Measurements from ENCODE around the gene KATNB1. TPM values are rescaled to one million over a fixed set of nuclear protein-coding genes. Genes with fewer than 3 reads are reported as not detected.

KATNB1 gene
- polyA plus RNA-seq, 1 donor from 2014 or later = 57.9 TPM

GRCh38 chr16:57722651-57723050 is 12.9 kb upstream of the KATNB1 start:
- Histone ChIP-seq H3K36me3 (ENCODE audit: insufficient read depth, low read length) (no peaks in the 10 kb centered on the region), H3K9ac (ENCODE audit: low read length) (no peak overlapping the region), H2AFZ (ENCODE audit: low read depth, low read length) (no peak overlapping the region), H3K27me3 (ENCODE audit: insufficient read depth, low read depth, low read length) (no peaks in the 10 kb centered on the region), H3K79me2 (replicated peaks; ENCODE audit: insufficient read depth, low read length) (no peaks in the 10 kb centered on the region), H3K27ac (ENCODE audit: low read length) (no peak overlapping the region), H3K4me2 (ENCODE audit: low read length) (no peak overlapping the region), H3K9me2 (ENCODE audit: insufficient read depth, low read length) (no peaks in the 10 kb centered on the region), H3F3A (ENCODE audit: insufficient read depth, low read length, poor library complexity, severe bottlenecking) (no peaks in the 10 kb centered on the region), H3K9me3 (ENCODE audit: low read length) (no peaks in the 10 kb centered on the region), H4K20me1 (ENCODE audit: insufficient read depth) (no peaks in the 10 kb centered on the region), H3K4me3 (ENCODE audit: low read length) (no peak overlapping the region)
- TF ChIP-seq CTCF (IDR thresholded peaks at IDR 0.05; ENCODE audit: poor library complexity, severe bottlenecking) (no peak), POLR2AphosphoS5 (IDR thresholded peaks at IDR 0.05) (no peak), EZH2 (IDR thresholded peaks at IDR 0.05; ENCODE audit: borderline replicate concordance, insufficient read depth, low read length, poor library complexity, severe bottlenecking) (no peak), RAD21 (conservative IDR thresholded peaks at IDR 0.05) (no peak), EP300 (conservative IDR thresholded peaks at IDR 0.05; ENCODE audit: poor library complexity, severe bottlenecking) (no peak), MXI1 (conservative IDR thresholded peaks at IDR 0.05; ENCODE audit: poor library complexity, severe bottlenecking) (no peak), SMC3 (conservative IDR thresholded peaks at IDR 0.05; ENCODE audit: poor library complexity) (no peak), REST (IDR thresholded peaks at IDR 0.05; ENCODE audit: borderline replicate concordance) (no peak), TAF1 (IDR thresholded peaks at IDR 0.05; ENCODE audit: low read depth) (no peak)

GRCh38 chr16:57723170-57723569 is 12.4 kb upstream of the KATNB1 start:
- Histone ChIP-seq H2AFZ (ENCODE audit: low read depth, low read length) (no peak overlapping the region), H3K27ac (ENCODE audit: low read length) (no peak overlapping the region), H3K4me2 (ENCODE audit: low read length) (no peak overlapping the region), H3K79me2 (replicated peaks; ENCODE audit: insufficient read depth, low read length) (no peaks in the 10 kb centered on the region), H4K20me1 (ENCODE audit: insufficient read depth) (no peaks in the 10 kb centered on the region), H3K36me3 (ENCODE audit: insufficient read depth, low read length) (no peaks in the 10 kb centered on the region), H3F3A (ENCODE audit: insufficient read depth, low read length, poor library complexity, severe bottlenecking) (no peaks in the 10 kb centered on the region), H3K9me3 (ENCODE audit: low read length) (no peaks in the 10 kb centered on the region), H3K9ac (ENCODE audit: low read length) (no peak overlapping the region), H3K9me2 (ENCODE audit: insufficient read depth, low read length) (no peaks in the 10 kb centered on the region), H3K27me3 (ENCODE audit: insufficient read depth, low read depth, low read length) (no peaks in the 10 kb centered on the region), H3K4me3 (ENCODE audit: low read length) (no peak overlapping the region)
- TF ChIP-seq EZH2 (IDR thresholded peaks at IDR 0.05; ENCODE audit: borderline replicate concordance, insufficient read depth, low read length, poor library complexity, severe bottlenecking) = no peak
- TF ChIP-seq CTCF (IDR thresholded peaks at IDR 0.05; ENCODE audit: poor library complexity, severe bottlenecking) = no peak
- TF ChIP-seq SMC3 (conservative IDR thresholded peaks at IDR 0.05; ENCODE audit: poor library complexity) = no peak
- TF ChIP-seq MXI1 (conservative IDR thresholded peaks at IDR 0.05; ENCODE audit: poor library complexity, severe bottlenecking) = no peak
- TF ChIP-seq POLR2AphosphoS5 (IDR thresholded peaks at IDR 0.05) = no peak

Measured in neural cell (in vitro differentiated cells).